GM12878 (cell line): Measurements from ENCODE around the gene ZNF83. TPM values are rescaled to one million over a fixed set of nuclear protein-coding genes. Genes with fewer than 3 reads are reported as not detected.

Experiments
- ATAC-seq: fragments of 200-7000 bp; cut with Tn5 transposase; 3 replicates; pipeline ENCODE4 v1.9.1; 2020; ENCODE audit warnings: mild to moderate bottlenecking, moderate library complexity
- BruUV-seq: library from RNA; stranded (reverse); fragments of 400-500 nt; replicated peaks from 2 replicates; lab custom pipeline; 2021; lab: Mats Ljungman, UMichigan
- CTCF ChIA-PET: fragments of 300-600 bp; sonication (Branson Sonifier 250); formaldehyde crosslinking; extraction: SDS; loops from one replicate; lab custom pipeline; 2021; ENCODE audit warnings: inconsistent platforms; lab: Yijun Ruan, JAX
- POLR2A ChIA-PET: fragments of 350-600 bp; formaldehyde crosslinking; extraction: SDS; loops from one replicate; lab custom pipeline; 2021; ENCODE audit warnings: inconsistent platforms; lab: Charles Lee
- RAD21 ChIA-PET: fragments of 300-600 bp; sonication (Branson Sonifier 250); formaldehyde crosslinking; loops from one replicate; lab custom pipeline; 2023; ENCODE audit warnings: antibody characterized with exemption; ENCODE audit not compliant: unreplicated experiment; lab: Charles Lee
- SMC1A ChIA-PET: fragments of 300-600 bp; sonication (Branson Sonifier 250); formaldehyde crosslinking; loops from one replicate; lab custom pipeline; 2023; ENCODE audit not compliant: unreplicated experiment, uncharacterized antibody; lab: Charles Lee
- DNase-seq: peaks from one replicate; pipeline ENCODE4 v3.0.0-alpha.2; 2011; ENCODE audit warnings: low read depth, low spot score
- FAIRE-seq: peaks from 3 replicates; lab custom pipeline; 2011; peaks lifted over from hg19 to GRCh38; lab: Jason Lieb, UNC
- H2AFZ ChIP-seq: 2 replicates; pipeline ENCODE4 v1.6.0; 2011; ENCODE audit warnings: low read depth, low read length, control low read depth; ENCODE audit not compliant: control insufficient read depth
- H3K27ac ChIP-seq: 2 replicates; pipeline ENCODE4 v1.5.1; 2011; ENCODE audit warnings: control low read depth; ENCODE audit not compliant: control insufficient read depth, insufficient read depth
- H3K27me3 ChIP-seq, 2 experiments: replicated peaks in 1 of 2; 2 replicates each; pipeline versions ENCODE4 v1.6.0 to v1.6.1; 2011; ENCODE audit warnings: low read length in 1 of 2; ENCODE audit not compliant: control insufficient read depth in 2 of 2, insufficient read depth in 2 of 2
- H3K36me3 ChIP-seq, 2 experiments: 2 replicates each; pipeline ENCODE4 v1.5.1; 2011; ENCODE audit warnings: low read length in 1 of 2; ENCODE audit not compliant: control insufficient read depth in 2 of 2, insufficient read depth in 2 of 2
- H3K4me1 ChIP-seq: 2 replicates; pipeline ENCODE4 v1.6.1; 2011; ENCODE audit warnings: mild to moderate bottlenecking, low read length, moderate library complexity, mixed read lengths; ENCODE audit not compliant: control insufficient read depth, insufficient read depth
- H3K4me2 ChIP-seq: 2 replicates; pipeline ENCODE4 v1.6.0; 2011; ENCODE audit warnings: control low read depth; ENCODE audit not compliant: control insufficient read depth, insufficient read depth
- H3K4me3 ChIP-seq: fragments of 200-600 bp; sonication (generic); 2 replicates; pipeline ENCODE4 v1.5.1; 2016
- H3K79me2 ChIP-seq: 2 replicates; pipeline ENCODE4 v1.6.0; 2011; ENCODE audit warnings: low read length; ENCODE audit not compliant: control insufficient read depth, insufficient read depth
- H3K9ac ChIP-seq: 2 replicates; pipeline ENCODE4 v1.8.0; 2011; ENCODE audit warnings: low read length, control low read depth, mixed read lengths; ENCODE audit not compliant: control insufficient read depth, insufficient read depth
- H3K9me3 ChIP-seq: replicated peaks from 3 replicates; pipeline ENCODE4 v1.5.1; 2011; ENCODE audit warnings: mild to moderate bottlenecking, low read length; ENCODE audit not compliant: control insufficient read depth, insufficient read depth
- H4K20me1 ChIP-seq: 2 replicates; pipeline ENCODE4 v1.6.0; 2011; ENCODE audit not compliant: control insufficient read depth, insufficient read depth
- ATF2 ChIP-seq: IDR thresholded peaks from 2 replicates; pipeline ENCODE4 v1.6.1; 2012; ENCODE audit warnings: low read length, inconsistent platforms
- GABPA ChIP-seq: IDR thresholded peaks from 2 replicates; pipeline ENCODE4 v1.6.1; 2014; ENCODE audit warnings: antibody characterized with exemption, low read depth, mild to moderate bottlenecking, inconsistent platforms
- SUPT20H ChIP-seq: IDR thresholded peaks from 2 replicates; pipeline ENCODE4 v1.6.1; 2011; ENCODE audit warnings: low read depth, mild to moderate bottlenecking, low read length, moderate library complexity, borderline replicate concordance; ENCODE audit not compliant: control insufficient read depth
- USF1 ChIP-seq: IDR thresholded peaks from 2 replicates; pipeline ENCODE4 v1.6.1; 2011; ENCODE audit warnings: borderline replicate concordance, low read depth, mild to moderate bottlenecking, moderate library complexity, mixed read lengths, low read length; ENCODE audit not compliant: insufficient read depth; ENCODE audit errors: extremely low read length
- ZSCAN29 ChIP-seq: fragments of 450-650 bp; IDR thresholded peaks from 2 replicates; pipeline ENCODE4 v1.6.1; 2017; ENCODE audit warnings: mild to moderate bottlenecking, moderate library complexity
- WGBS: methylation state at CpG from one replicate; pipeline ENCODE4 v1.1.6; 2016; ENCODE audit warnings: low lambda C conversion rate; ENCODE audit not compliant: insufficient replicate concordance, insufficient coverage; ENCODE audit errors: missing lambda C conversion rate; 5-methylcytosine and 5-hydroxymethylcytosine counted together
- in situ Hi-C: fragments of 300-500 bp; cut with MboI; formaldehyde crosslinking; loops from 9 replicates; pipeline ENCODE4 v1.14.3; 2018; ENCODE audit warnings: mixed read lengths
- intact Hi-C: fragments of 100-400 bp; cut with micrococcal nuclease; formaldehyde crosslinking; loops from one replicate; pipeline ENCODE4 v1.14.2; 2022; ENCODE audit not compliant: unreplicated experiment
- polyA plus RNA-seq, 11 experiments: library from polyadenylated mRNA; depleted of rRNA in 4 of 11; unstranded in 6 of 11; stranded (reverse) in 5 of 11; fragments of >200 nt; fragmentation: Nextera tagmentation in 4 of 11; fragmentation: Illumina TruSeq in 1 of 11; extraction: Ambion mirVana in 4 of 11; extraction: Trizol in 1 of 11; gene quantifications; 1 replicate in 1 of 11; 2 replicates in 10 of 11; pipeline versions ENCODE4 v1.2.1 to v1.2.3, GENCODE V29; 2011 to 2016; ENCODE audit warnings: inconsistent platforms in 2 of 11, missing spikeins in 2 of 11, low read depth in 1 of 11
- total RNA-seq, 4 experiments: library from RNA; depleted of rRNA in 3 of 4; stranded (reverse); fragments of >200 nt in 3 of 4; fragmentation: Illumina TruSeq in 1 of 4; extraction: Trizol in 1 of 4; gene quantifications; 2 replicates each; pipeline versions ENCODE4 v1.2.1 to v1.2.3, GENCODE V29; 2013 to 2021

The ZNF83 gene
- total and polyA plus RNA-seq, 10 of the 15 experiments (the other 5 are each of a cell fraction or from before 2014, with no cell fraction given): 9.9 to 90.1 (median 18.7) TPM

- no peak for FAIRE-seq
- TF ChIP-seq USF1 (no peak), SUPT20H (no peak), ATF2 (no peak), ZSCAN29 (no peak), GABPA (no peak)
- no peak overlapping the region for H3K9ac ChIP-seq
- ChIA-PET CTCF (interaction anchor here (0.6 kb wide), 1 partner anchor 348 kb away, joined by 3 read pairs; no protein-coding TSS in a partner anchor), RAD21 (no interaction called here), POLR2A (no interaction called here), SMC1A (no interaction called here)
- 87% methylated on average over 3 of the region's 3 CpGs for WGBS
- no peaks in the 10 kb centered on the region for H3K4me1 ChIP-seq
- in situ Hi-C loops (no loop called here), intact Hi-C loops (no loop called here)
- H3K36me3 ChIP-seq: no peaks in the 10 kb centered on the region
- H3K27me3 ChIP-seq: no peaks in the 10 kb centered on the region
- peaks cover 5% of the 10 kb centered on the region; the same call in 2 of the 3 replicates for H3K9me3 ChIP-seq
- no peaks in the 10 kb centered on the region for H4K20me1 ChIP-seq
- no peak overlapping the region for H2AFZ ChIP-seq
- no peaks in the 10 kb centered on the region for H3K79me2 ChIP-seq
- ATAC-seq: no peak
- H3K4me2 ChIP-seq: no peak overlapping the region
- no TSS peak for BruUV-seq
- H3K4me3 ChIP-seq: no peak overlapping the region
- no peak overlapping the region for H3K27ac ChIP-seq
- no peak for DNase-seq
These were observed 45.9 kb downstream of the ZNF83 start for GRCh38 chr19:52592301-52592700.
